NCI-H187 treated with DMSO at 0.1 percent for 48 hours (cell line): ENCODE data around the gene ASIC3.

Experiments used
- DNase-seq: peaks from one replicate; lab custom pipeline; 2025; lab: John Stamatoyannopoulos, UW

The ASIC3 gene

DNA sequence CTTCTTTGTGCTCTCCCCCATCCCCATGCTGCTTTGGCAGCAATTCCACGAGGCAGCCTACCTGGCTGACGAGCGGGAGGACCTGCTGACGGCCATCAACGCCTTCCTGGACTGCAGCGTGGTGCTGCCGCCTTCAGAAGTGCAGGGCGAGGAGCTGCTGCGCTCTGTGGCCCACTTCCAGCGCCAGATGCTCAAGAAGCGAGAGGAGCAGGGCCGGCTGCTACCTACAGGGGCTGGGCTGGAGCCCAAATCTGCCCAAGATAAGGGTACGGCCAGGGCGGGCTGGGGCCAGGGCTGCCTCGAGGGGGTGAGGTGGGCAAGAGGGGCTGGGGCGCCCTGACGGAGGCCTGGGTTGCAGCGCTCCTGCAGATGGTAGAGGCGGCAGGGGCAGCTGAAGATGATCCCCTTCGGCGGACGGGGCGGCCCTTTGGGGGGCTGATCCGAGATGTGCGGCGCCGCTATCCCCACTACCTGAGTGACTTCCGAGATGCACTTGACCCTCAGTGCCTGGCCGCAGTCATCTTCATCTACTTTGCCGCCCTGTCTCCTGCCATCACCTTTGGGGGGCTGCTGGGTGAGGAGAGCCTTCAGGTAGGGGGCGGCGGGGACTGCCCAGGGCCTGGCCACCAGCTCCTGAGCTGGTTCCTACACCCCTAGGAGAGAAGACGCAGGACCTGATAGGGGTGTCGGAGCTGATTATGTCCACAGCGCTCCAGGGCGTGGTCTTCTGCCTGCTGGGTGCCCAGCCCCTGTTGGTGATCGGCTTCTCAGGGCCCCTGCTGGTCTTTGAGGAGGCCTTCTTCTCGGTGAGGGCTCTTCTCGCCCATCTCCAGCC, 22.9 kb downstream of the ASIC3 start:
- no peak for DNase-seq

DNA sequence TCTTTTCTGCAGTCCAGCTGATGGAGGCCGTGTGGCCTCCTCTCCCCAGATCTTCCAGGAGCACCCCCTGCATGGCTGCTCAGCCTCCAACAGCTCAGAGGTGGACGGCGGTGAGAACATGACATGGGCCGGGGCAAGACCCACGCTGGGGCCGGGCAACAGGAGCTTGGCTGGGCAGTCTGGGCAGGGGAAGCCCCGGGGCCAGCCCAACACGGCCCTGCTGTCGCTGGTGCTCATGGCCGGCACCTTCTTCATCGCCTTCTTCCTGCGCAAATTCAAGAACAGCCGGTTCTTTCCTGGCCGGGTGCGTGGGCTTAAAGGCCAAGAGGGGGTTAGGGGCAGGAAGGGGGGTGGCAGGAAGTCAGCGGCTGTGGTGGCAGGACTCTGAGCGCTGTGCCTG, 25.7 kb downstream of the ASIC3 start:
- DNase-seq: no peak

DNA sequence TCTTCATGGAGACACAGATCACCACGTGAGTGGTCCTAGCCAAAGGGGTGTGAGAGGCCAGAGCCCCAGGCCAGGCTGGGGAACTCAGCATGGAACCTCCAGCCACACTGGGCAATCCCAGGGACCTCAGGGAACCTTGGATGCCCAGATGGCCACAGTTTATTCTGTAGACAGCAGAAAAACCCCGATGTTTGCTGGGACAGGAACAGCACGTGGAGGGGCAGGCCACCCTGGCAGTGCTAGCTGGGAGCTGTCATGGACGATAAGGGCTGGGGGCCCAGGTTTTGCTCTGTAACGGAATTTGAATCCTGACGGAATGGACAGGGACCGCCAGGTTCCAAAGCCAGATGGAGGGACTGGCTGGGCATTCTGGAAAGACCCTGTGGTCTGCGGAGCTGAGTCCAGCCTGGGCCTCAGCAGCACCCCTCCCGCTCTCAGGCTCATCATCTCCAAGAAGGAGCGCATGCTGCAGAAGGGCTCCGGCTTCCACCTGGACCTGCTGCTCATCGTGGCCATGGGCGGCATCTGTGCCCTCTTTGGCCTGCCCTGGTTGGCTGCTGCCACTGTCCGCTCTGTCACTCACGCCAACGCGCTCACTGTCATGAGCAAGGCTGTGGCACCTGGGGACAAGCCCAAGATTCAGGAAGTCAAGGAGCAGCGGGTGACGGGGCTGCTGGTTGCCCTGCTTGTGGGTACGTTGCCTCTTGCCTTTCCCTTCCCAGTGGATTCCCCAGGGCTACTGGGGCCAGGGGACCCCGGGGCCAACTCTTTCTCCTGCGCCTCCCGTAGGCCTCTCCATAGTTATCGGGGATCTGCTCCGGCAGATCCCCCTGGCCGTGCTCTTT, 26.7 kb downstream of the ASIC3 start:
- no peak for DNase-seq

DNA sequence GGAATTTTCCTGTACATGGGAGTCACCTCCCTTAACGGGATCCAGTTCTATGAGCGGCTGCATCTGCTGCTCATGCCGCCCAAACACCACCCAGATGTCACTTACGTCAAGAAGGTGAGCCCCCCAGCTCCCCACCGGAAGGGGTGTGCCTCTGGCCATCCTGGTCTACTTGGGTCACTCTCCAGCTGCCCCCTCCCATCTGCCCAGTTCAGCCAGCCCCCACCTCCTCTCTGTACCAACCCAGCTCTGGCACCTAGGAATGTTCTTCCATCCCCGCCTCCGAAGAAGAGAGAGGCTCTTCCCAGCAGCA, 27.3 kb downstream of the ASIC3 start:
- DNase-seq: no peak

DNA sequence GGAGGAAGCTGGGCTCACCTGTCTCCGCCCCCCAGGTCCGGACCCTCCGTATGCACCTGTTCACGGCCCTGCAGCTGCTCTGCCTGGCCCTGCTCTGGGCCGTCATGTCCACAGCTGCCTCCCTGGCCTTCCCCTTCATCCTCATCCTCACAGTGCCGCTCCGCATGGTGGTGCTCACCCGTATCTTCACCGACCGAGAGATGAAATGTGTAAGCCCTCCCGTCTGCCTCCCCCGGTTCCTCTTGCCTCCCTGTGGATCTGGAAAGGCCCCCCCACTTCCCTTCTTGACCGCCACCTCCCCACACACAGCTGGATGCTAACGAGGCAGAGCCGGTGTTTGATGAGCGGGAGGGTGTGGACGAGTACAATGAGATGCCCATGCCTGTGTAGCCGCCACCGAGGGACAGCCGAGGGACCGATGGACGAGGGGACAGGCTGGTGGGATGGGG, 27.7 kb downstream of the ASIC3 start:
- DNase-seq: no peak

DNA sequence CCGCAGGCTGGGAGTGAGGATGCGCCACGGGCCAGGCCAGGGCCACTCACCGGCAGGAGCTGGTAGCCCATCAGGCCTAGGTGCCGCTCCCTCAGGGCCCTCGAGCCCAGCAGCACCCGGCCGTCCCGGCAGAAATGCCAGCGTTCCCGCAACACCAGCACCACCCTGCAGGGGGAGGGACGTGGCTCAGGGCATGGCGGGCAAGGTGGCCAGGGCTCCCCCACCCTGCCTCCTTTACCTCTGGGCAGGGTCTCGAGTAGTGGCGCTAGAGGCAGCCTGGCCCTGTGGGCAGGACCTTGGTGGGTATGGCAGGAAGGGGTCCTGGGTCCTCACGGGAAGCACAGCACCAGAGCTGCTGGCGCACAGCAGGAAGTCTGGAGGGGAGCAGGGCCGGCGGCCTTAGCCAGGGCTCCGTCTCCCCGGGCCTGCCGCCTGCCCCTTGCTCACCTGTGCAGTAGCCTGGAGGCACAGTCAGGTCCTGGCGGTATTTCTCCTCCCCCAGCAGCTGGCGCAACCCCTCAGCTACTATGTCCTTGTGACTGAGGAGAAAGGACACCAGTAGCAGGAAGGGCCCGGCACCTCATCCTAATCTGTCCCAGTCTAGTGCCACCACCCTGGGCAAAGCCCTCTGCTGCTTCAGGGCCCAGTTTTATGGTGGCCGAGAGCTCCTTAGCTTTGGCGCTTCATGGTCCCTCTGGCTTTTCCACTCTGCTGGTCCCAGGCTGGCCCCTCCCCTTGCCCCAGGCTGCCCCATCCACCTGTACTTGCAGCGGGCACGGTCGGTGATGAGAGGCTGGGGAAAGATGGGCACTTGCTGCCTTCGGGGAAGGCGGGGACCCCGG, 28.8 kb downstream of the ASIC3 start:
- DNase-seq: no peak

DNA sequence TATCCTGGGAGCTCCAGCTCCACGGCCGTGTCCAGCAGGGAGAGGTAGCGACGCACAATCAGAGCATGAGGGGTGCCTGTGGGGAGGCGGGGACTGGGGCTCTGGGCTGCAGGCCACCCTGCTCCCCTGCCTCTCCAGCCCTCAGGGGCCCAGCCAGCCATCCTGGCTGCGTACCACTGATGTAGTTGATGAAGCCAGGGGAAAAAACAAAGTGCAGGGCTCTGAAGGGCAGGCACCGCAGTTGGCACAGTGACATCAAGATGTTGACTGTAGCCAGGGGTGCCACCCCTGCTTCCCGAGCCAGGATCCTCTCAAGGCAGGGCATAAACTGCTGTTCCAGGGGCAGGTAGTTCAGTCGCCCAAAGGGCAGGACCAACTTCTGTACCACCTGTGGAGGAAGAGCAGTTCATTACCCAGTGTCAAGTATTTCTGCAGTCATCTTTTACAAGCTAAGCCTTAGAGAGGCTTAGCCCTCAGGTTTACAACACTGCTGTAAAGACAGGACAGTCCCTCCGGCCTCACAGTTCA, 29.4 kb downstream of the ASIC3 start:
- no peak for DNase-seq

DNA sequence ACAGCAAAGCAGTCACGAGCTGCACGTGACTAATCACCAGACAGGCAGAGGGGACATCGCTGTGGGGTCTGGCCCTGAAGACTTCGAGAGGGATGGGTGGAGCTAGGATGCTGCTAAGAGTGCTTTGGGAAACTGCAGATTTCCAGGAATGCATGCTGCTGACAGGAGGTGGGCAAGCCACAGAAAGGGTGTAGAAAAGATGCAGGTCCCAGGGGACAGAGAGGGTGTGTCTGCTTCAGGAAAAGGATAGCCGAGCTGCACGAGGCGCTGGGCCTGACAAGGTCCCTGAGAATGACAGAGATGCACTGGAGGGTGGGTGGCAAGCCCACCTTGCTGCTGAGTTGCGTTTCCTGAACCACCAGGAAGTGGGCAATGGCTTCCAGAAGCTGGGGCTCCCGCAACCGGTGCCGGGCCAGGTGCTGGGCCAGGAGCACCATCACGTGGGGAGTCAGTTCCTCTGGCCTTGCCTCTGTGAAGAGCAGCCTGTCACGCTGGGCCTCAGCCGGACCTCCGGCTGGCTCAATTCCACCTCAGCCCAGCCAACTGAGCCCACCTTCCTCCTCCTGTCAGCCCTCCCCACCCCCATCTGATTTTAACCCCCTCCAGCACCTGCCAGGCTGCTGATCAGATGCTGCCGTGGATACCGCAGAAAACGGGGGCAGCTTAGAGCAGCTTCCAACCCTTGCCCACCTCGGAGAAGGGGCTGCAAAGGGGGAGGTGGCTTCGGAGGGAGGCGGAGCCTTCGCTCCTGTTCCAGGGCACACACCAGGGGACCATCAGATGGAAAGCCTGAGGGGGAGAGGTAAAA, 30.1 kb downstream of the ASIC3 start:
- DNase-seq: no peak

DNA sequence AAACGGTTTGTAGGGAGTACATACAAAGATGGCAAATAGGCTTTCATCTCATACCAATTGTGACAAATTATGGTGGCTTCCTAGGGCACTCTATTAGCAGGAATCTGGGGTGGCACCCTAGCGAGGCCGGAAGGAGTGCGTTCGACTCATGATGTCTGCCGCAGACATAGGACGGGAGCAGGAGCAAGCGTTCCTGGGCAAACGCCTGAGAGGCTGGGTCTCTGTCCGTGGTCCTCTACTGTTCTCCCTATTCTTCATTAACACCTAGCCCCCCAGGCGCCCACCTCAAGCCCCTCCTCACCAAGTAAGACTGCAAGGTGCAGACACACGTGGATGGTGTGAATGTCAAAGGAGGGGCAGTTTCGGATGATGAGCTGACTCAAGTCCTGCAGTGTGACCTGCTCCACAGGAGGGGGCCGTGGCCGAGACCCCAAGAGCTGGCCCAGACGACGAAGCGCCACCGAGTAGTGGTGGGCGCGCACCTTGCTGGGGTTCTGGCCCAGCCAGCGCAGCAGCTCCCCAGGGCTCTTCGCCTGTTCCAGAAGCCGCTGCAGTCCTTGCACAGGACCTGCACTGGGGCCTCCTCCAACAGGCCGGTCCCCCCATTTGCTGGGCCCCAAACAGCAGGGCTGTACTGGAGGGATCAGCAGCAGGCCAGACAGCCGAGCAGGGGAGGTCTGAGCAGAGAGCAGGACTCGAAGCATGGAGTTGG, 31.0 kb downstream of the ASIC3 start:
- DNase-seq: no peak

DNA sequence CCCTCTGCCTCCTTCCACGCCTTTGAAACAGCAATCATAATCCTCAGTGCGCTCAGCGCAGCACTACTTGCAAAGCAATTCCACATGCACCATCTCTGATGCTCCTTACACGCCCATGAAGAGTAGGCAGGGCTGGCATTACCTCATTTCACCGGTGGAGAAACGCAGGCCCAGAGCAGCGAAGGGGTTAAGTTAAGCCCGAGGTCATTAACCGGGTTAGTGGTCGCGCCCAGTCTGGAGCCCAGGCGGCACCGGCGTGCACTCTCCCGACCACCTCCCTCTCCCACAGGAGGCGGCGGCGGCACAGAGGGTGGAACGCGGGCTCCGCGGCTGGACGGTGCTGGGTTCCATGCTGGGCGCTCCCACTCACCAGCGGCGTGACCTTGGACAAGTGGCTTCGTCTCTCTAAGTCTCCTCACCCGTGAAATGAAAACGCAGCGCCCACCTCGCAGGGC, 31.8 kb downstream of the ASIC3 start:
- no peak for DNase-seq

DNA sequence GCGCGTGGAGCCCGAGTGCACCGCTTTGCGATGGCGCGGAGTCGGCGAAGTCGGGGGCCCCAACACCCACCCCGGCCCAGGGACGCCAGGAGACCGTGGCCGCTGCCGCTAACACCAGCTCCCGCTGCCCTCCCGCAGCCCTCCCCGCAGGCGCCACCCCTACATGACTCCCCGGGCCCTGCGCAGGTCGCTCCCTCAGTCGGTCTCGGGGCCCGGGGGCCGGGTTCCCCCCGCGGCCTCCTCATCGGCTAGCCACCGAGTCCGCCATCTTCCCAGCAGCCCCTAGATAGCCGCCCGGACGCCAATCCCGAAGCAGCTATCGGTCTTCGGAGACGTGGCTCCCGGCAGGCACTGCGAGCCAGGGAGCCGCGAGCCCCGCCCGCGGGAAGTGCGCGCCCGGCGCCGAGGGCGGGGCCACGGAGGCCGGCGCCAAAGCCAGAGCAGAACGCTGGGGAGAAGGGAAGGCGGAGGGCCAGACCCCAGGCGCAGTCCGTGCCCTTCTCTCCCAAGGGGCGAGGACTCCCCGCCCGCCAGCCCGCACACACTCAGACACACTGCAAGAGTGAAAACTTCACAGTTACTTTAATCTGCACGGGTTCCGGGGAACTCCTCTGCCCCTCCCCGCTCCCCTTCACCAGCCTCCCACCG, 32.3 kb downstream of the ASIC3 start, which contains the start of gene FASTK:
Gene FASTK, minus strand, starts transcription at position 288 of the 648 bp plus-strand sequence. Its CDS starts 43 bp downstream, at position 245.
- peak; percentile 67 for DNase-seq

DNA sequence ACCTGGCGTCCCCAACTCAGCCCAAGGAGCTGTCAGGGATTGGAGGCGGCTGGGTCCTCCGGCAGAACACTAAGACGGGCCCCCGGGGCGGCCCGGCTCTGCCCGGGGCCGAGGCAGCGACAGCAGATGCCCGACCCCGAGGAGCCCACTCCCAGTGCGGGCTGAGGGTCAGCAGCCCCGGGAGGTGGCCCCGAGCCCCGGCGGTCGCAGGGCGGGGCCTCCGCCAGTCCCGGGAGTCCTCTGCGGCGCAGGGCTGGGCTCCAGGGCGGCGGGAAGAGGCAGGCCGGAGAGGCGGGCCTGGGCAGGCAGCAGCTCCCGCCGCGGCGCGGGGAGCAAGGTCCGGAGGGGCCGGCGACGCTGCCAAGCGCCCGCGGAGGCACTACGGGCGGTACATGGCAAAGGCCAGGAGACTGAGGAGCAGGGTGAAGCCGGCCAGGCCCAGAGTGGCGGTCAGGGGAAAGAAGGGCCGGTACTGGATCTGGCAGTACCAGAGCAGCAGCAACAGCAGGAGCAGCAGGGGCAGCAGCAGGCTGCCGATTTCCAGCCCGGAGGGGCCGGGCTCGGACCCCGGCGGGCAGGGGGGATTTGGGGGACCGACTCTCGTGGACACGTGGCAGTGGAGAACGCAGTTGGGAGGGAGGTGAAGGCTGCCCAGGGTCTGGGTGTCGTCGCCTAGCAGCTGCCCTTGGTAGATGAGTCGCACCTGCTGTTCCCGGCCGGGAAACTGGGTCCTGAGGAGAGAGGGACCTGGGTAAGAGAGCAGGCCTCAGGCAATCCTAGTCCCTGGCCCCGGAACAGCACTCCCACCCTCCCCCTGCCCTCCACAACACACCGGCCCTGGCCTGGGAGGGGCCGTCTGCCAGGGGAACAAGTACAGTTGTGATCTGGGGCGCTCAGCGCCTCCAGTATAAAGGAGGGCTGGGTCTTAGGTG, 33.1 kb downstream of the ASIC3 start:
- no peak for DNase-seq

DNA sequence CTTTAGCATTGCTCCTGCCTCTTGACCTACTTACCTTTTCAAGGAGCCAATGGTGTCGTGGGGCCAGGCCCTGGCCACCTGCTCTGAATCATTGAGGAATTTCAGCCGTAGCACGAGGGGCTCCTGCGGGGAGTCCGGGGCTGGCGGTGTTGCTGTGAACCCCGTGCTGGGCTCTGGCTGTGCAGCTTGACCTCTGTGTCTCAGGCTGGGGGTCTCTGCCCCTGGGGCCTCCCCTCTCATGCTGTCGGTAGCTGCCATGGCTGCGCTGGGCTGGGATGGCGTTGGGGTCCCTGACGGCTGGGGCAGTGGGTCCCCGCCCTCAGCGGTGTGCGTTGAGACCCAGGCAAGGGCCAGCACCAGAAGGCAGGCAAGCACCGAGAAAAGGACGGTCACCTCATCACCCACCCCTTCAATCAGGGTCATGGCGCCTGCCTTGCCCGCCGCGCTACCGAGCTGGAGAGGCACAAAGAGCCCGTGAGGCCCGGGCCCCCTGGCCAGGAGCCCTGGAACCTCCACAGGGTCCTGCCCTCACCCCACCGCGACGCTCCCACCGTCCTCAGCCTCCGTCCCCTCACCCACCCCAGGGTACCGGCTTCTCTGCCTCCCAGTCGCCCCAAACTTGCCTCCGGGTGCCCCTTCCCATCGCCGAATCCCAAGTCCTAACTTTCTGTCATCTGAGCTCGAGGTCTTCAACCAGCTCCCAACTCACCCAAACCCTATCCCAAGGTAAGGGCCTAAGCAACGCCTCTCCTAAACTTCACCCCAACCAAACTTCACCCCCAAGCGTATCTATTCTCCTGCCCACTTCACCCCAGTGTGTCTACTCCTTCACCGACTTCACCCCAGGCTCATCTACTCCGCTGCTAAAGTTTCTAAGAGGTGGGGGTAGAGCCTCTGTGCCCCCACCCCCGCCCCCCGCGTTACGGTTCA, 34.1 kb downstream of the ASIC3 start:
- DNase-seq: no peak

DNA sequence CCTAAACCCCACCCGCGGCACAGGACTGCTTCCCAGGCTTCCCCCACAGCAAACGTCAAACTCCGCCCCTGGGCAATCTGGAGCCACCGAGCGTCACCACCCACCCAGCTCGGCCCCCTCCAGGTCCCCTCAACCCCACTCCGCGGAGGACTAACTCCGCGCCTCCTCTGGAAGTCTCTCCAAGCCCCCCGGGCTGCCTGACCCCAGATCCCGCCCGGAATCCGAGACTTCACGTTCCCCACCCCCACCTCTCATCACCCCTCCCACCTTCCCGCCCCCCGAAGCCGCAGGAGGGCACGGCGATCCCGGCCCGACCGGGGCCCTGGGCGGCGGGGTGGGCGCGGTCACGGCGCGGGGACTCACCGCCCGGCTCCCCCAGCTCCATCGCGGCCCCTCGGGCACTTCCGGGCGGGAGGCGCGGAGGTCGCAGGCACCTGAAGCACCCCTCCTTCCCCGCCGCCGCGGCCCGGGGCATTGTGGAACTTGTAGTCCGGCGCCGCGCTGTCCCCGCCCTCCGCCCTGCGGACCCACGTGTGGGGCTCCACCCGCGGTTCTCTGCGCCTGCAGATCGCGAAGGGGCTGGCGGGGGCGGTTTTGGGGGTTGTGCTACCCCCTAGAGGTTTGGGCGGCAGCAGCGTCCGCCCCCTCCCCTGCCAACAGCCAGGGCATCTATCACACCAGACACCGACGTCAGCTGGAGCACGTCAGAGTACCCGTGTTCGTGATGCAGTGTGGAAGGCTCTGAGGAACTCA, 34.9 kb downstream of the ASIC3 start, which contains the start of gene TMUB1:
Gene TMUB1, minus strand, starts transcription at position 423 of the 753 bp plus-strand sequence. CDS start 930 bp downstream, outside the sequence.
- DNase-seq: no peak

DNA sequence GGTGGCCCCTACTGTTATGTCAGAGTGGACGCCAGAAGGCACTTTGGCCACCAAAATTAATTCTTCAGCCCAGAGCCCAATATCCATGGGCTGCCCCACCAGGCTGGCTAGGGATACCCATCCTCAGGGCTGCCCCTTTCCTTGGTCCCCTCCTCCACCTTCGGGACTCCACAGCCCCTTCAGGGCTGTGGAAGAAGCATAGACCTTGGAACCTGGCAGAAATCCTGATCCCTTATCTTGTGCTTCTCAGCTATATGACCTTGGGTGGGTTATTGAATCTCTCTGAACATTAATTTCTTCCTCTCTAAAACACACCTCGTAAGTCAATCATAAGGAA, 35.5 kb downstream of the ASIC3 start:
- no peak for DNase-seq

DNA sequence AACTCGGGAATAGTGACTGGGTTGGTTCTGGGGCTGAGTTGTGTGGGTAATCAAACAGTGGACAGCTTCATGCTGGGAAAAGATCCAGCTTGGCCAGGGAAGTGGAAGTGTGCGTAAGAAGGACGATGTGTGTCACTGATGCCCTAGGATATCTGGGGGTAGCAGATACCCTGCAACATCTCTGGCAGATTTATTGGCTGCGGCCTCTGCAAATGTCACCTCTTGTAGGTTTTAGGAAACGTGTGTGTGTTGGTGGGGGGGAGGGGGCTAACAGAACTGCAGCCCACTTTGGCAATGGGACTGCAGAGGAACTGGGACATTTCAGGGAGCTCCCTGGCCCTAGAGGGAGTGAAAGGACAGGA, 37.0 kb downstream of the ASIC3 start:
- no peak for DNase-seq
